Chondrocyte (in vitro differentiated cells): ENCODE measurements around the gene ACSS1. TPM values are rescaled to one million over a fixed set of nuclear protein-coding genes. Genes with fewer than 3 reads are reported as not detected.

Source experiments
- DNase-seq: peaks from one replicate; pipeline ENCODE4 v3.0.0; 2021; ENCODE audit warnings: mixed read lengths, low spot score
- H3K27ac Mint-ChIP-seq: one replicate; pipeline ENCODE4 v1.8.0; 2021; ENCODE audit warnings: mild to moderate bottlenecking, moderate library complexity, mixed read lengths; ENCODE audit not compliant: unreplicated experiment
- H3K27me3 Mint-ChIP-seq: 2 replicates; pipeline ENCODE4 v1.8.0; 2021; ENCODE audit warnings: low read depth, mixed read lengths
- H3K36me3 Mint-ChIP-seq: 2 replicates; pipeline ENCODE4 v1.8.0; 2021; ENCODE audit warnings: low read depth, mixed read lengths
- H3K4me1 Mint-ChIP-seq: 2 replicates; pipeline ENCODE4 v1.8.0; 2021; ENCODE audit warnings: low read depth, mild to moderate bottlenecking, mixed read lengths
- H3K4me3 Mint-ChIP-seq: one replicate; pipeline ENCODE4 v1.8.0; 2021; ENCODE audit warnings: mild to moderate bottlenecking, moderate library complexity, mixed read lengths; ENCODE audit not compliant: unreplicated experiment
- H3K9me3 Mint-ChIP-seq: 2 replicates; pipeline ENCODE4 v1.8.0; 2021; ENCODE audit warnings: low read depth, mixed read lengths
- total RNA-seq: library from RNA; stranded (reverse); gene quantifications from 3 replicates; pipeline ENCODE4 v1.2.1, GENCODE V29; 2021
- TF ChIP-seq, protein P1 (sequence below): fragments of 200-600 bp; sonication (generic); IDR thresholded peaks from 2 replicates; pipeline ENCODE4 v1.5.0; 2021; ENCODE audit warnings: antibody characterized with exemption, mild to moderate bottlenecking, moderate library complexity

ACSS1 gene
- total RNA-seq, 1 donor from 2014 or later, result 5.5 TPM

DNA sequence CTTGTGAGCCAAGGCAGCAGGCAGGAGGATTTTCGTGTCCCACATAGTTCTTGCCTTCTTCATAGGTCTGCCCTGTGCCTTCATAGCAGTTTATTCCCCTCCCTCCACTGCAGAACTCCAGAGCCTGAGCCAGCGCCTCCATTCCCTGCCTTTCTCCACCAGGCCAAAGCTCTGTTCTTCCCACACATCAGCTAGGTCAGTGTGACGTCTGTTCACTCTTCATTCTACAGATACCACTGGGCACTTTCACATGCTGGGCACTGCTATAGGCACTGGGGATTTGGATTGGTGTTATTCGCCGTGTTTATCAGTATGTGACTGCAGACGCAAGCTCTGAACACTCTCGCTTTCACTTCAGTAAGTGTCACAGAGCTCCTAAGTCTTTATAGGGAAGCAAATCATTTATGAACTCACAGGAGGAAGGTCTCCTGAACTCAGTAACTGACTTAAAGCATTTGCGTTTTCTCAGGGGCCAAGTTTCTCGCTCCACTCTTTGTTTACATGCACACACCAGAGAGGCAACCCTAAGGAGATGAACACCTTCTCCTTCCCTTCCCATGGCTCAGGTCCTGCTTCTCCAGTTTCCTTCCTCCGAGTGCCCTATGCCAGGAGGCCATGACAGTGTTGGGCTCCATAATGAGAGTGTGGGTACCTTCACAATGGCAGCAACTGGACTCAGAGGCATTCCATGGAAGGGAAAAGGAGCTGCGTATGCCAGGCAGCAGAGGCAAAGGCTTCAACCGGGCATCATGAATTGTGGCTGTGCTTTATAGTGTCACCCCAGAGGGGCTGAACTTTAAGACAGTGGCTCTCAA is 59.1 kb downstream of the ACSS1 start:
- no peak for DNase-seq
- peak overlapping the region; percentile 13 for H3K4me3 Mint-ChIP-seq
- TF ChIP-seq, protein P1, sequence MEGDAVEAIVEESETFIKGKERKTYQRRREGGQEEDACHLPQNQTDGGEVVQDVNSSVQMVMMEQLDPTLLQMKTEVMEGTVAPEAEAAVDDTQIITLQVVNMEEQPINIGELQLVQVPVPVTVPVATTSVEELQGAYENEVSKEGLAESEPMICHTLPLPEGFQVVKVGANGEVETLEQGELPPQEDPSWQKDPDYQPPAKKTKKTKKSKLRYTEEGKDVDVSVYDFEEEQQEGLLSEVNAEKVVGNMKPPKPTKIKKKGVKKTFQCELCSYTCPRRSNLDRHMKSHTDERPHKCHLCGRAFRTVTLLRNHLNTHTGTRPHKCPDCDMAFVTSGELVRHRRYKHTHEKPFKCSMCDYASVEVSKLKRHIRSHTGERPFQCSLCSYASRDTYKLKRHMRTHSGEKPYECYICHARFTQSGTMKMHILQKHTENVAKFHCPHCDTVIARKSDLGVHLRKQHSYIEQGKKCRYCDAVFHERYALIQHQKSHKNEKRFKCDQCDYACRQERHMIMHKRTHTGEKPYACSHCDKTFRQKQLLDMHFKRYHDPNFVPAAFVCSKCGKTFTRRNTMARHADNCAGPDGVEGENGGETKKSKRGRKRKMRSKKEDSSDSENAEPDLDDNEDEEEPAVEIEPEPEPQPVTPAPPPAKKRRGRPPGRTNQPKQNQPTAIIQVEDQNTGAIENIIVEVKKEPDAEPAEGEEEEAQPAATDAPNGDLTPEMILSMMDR, result no peak
- H3K27me3 Mint-ChIP-seq, result peaks cover 23% of the 10 kb centered on the region
- H3K36me3 Mint-ChIP-seq, result peaks cover 7% of the 10 kb centered on the region
- no peak overlapping the region for H3K27ac Mint-ChIP-seq
- H3K9me3 Mint-ChIP-seq, result peaks cover 9% of the 10 kb centered on the region
- peaks cover 21% of the 10 kb centered on the region for H3K4me1 Mint-ChIP-seq

DNA sequence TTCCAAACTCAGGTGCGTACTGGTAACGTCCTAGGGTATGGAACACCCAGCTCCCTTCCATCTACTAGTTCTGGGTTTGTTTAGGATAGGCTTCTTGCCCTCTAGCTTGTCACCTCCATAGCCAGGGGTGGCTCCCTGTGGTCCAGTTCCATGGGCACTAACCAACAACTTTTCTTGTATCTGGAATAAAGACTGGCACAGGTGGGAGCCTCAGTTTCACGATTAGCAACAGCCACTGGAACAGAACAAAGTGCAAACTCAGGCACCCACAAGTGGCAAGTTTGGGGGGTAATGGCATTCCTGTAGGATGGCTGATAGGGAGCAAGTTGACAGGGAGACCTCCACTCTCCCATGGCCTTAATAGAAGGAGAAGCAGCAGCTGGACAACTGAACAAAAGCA is 59.8 kb downstream of the ACSS1 start:
- TF ChIP-seq, protein P1, result no peak
- H3K27ac Mint-ChIP-seq, result no peak overlapping the region
- DNase-seq, result no peak
- H3K4me3 Mint-ChIP-seq, result no peak overlapping the region
- peaks cover 7% of the 10 kb centered on the region for H3K36me3 Mint-ChIP-seq
- H3K27me3 Mint-ChIP-seq, result peaks cover 23% of the 10 kb centered on the region
- peaks cover 28% of the 10 kb centered on the region for H3K4me1 Mint-ChIP-seq
- peaks cover 8% of the 10 kb centered on the region for H3K9me3 Mint-ChIP-seq

DNA sequence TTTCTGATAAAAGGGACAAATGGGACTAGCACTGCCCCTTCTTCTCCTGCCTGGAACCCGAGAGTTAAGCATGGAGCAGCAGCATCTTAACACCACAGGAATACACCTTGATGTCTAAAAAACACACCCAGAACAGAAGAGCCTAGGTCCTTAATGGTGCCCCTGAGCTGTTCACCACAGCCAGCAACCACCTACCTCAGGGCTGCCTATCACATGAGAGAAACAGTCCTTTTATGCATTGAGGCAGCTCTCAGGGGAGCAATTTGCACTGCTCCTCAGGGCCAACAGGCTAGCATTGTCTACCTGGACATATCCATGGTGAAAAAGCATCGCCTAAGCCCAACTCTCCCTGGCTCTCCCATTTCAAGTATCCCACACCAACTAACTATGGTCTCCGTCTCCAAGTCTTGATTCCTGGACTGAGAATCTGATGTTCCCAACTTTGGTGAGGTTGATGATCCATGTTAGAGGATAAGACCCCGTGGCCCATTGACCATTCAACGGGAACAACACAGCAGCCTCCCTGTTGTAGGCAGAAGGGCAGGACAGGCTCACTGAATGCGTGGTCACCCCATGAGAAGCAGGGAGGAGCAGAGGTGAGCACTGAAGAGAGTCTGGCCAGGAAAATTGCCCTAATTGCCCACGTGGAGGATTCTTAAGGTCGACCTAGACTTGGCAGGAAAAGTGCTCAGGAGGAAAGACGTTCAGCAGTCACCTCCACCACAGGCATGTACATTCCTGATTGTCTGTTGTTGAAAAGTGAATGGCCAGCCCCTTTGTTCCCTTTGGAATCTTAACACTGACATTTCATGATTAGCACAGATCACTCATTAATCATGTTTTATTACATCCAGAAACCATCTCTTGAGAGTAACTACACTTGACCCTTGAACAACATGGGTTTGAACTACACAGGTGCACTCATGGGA is 61.2 kb downstream of the ACSS1 start:
- no peaks in the 10 kb centered on the region for H3K36me3 Mint-ChIP-seq
- no peak overlapping the region for H3K4me3 Mint-ChIP-seq
- H3K27ac Mint-ChIP-seq, result no peak overlapping the region
- peaks cover 32% of the 10 kb centered on the region for H3K4me1 Mint-ChIP-seq
- no peak for DNase-seq
- TF ChIP-seq, protein P1, result no peak
- H3K9me3 Mint-ChIP-seq, result no peaks in the 10 kb centered on the region
- peaks cover 21% of the 10 kb centered on the region for H3K27me3 Mint-ChIP-seq

DNA sequence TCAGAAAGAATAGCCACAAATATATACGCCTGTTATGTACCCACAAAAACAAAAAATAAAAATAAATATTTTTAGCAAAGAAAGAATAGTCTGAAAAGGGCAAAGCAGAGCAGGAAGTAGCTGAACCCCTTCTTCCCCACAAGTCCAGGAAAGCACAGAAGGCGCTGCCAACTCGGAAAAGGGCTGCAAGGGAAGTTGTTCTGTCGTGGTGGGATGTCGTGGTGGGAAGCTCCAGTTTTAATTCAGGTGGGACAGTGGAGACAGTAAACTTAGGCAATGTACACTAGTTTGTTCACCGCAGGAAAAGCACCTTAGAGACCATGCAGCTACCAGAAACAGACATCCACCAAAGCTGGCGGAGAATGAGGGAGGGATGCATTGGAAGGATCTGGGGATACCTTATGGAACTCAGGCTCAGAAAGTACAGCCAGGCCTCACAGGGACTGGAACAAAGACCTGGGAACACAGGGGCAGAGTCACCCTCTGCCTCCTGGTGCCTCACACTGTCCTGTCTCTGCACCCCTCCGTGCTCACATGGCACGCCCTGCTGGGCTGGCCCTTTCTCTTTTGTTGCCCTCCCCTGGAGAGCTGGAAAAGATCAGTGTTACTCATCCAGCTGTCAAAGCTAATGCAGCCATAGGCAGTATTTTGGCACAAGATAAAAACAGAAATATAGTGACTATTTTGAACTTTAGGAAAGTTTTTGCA is 62.0 kb downstream of the ACSS1 start:
- Mint-ChIP-seq H3K36me3 (no peaks in the 10 kb centered on the region), H3K4me3 (no peak overlapping the region), H3K4me1 (peaks cover 40% of the 10 kb centered on the region), H3K9me3 (no peaks in the 10 kb centered on the region), H3K27ac (no peak overlapping the region), H3K27me3 (peaks cover 21% of the 10 kb centered on the region)
- TF ChIP-seq, protein P1, result no peak
- DNase-seq, result no peak
